Activated T-cell treated with anti-CD3 and anti-CD28 coated beads for 24 hours (primary cell): Measurements from ENCODE around the gene SYF2.
"Not testable (repeated sequence)": the region's sequence is repeated elsewhere in the genome, so short reads cannot be mapped to it uniquely, and the experiment has no call there.

Source experiments
- DNase-seq: peaks from one replicate; pipeline ENCODE4 v3.0.0-alpha.2; 2020; ENCODE audit warnings: low read depth

Gene SYF2

GRCh38 chr1:25205786-25206185, 26.5 kb downstream of the SYF2 start:
- DNase-seq = no peak

- DNase-seq = no peak
These were observed 27.4 kb downstream of the SYF2 start for GRCh38 chr1:25204797-25205480.

GRCh38 chr1:25201006-25201405, 31.3 kb downstream of the SYF2 start:
- no peak for DNase-seq

- DNase-seq = no peak
These were observed 32.3 kb downstream of the SYF2 start for GRCh38 chr1:25199819-25200620.

GRCh38 chr1:25198663-25199252, 33.5 kb downstream of the SYF2 start:
- DNase-seq = no peak

GRCh38 chr1:25197982-25198662, 34.2 kb downstream of the SYF2 start:
- no peak for DNase-seq

- DNase-seq = no peak
These were observed 34.9 kb downstream of the SYF2 start for GRCh38 chr1:25197235-25197975.

GRCh38 chr1:25196830-25197229, 35.5 kb downstream of the SYF2 start:
- DNase-seq = no peak

- no peak for DNase-seq
These were observed 36.5 kb downstream of the SYF2 start for GRCh38 chr1:25195835-25196234.

GRCh38 chr1:25194572-25195020, 37.7 kb downstream of the SYF2 start:
- DNase-seq = no peak

- no peak for DNase-seq
These were observed 38.2 kb downstream of the SYF2 start for GRCh38 chr1:25194054-25194453.

GRCh38 chr1:25193229-25193628, 39.1 kb downstream of the SYF2 start:
- DNase-seq = no peak

- DNase-seq = no peak
These were observed 40.1 kb downstream of the SYF2 start for GRCh38 chr1:25192154-25192553.

GRCh38 chr1:25190260-25190659, 42.0 kb downstream of the SYF2 start:
- no peak for DNase-seq

- DNase-seq = not testable (repeated sequence)
These were observed 44.4 kb downstream of the SYF2 start for GRCh38 chr1:25187904-25188303.

GRCh38 chr1:25187077-25187476, 45.2 kb downstream of the SYF2 start:
- DNase-seq = no peak

- no peak for DNase-seq
These were observed 45.9 kb downstream of the SYF2 start for GRCh38 chr1:25186161-25187007.

GRCh38 chr1:25185409-25186160, 46.7 kb downstream of the SYF2 start:
- no peak for DNase-seq

GRCh38 chr1:25184001-25184762, 48.1 kb downstream of the SYF2 start:
- no peak for DNase-seq
